ENCODE data around the gene MKLN1.

The MKLN1 gene

GRCh38 chr7:131489196-131489595, 161.5 kb downstream of the MKLN1 start:
- DNase-seq (ENCODE audit: low read depth, low spot score): no peak
- in situ Hi-C loops (cut with HindIII; ENCODE audit: low sequenced_read_pairs): no loop called here
- no peak overlapping the region for H3K4me3 ChIP-seq (ENCODE audit: low read depth, low read length)
- TF ChIP-seq CTCF (IDR thresholded peaks at IDR 0.05; ENCODE audit: low read depth, low read length): no peak

GRCh38 chr7:131489881-131490280, 162.2 kb downstream of the MKLN1 start:
- H3K4me3 ChIP-seq (ENCODE audit: low read depth, low read length): no peak overlapping the region
- no peak for TF ChIP-seq CTCF (IDR thresholded peaks at IDR 0.05; ENCODE audit: low read depth, low read length)
- in situ Hi-C loops (cut with HindIII; ENCODE audit: low sequenced_read_pairs): no loop called here
- DNase-seq (ENCODE audit: low read depth, low spot score): no peak

GRCh38 chr7:131493081-131493480, 165.4 kb downstream of the MKLN1 start:
- no peak for DNase-seq (ENCODE audit: low read depth, low spot score)
- no peak for TF ChIP-seq CTCF (IDR thresholded peaks at IDR 0.05; ENCODE audit: low read depth, low read length)
- in situ Hi-C loops (cut with HindIII; ENCODE audit: low sequenced_read_pairs): no loop called here
- no peak overlapping the region for H3K4me3 ChIP-seq (ENCODE audit: low read depth, low read length)

- H3K4me3 ChIP-seq (ENCODE audit: low read depth, low read length): no peak overlapping the region
- DNase-seq (ENCODE audit: low read depth, low spot score): no peak
- no peak for TF ChIP-seq CTCF (IDR thresholded peaks at IDR 0.05; ENCODE audit: low read depth, low read length)
- in situ Hi-C loops (cut with HindIII; ENCODE audit: low sequenced_read_pairs): no loop called here
Measured at GRCh38 chr7:131493581-131493980, 165.9 kb downstream of the MKLN1 start.

- no peak for DNase-seq (ENCODE audit: low read depth, low spot score)
- no peak for TF ChIP-seq CTCF (IDR thresholded peaks at IDR 0.05; ENCODE audit: low read depth, low read length)
- H3K4me3 ChIP-seq (ENCODE audit: low read depth, low read length): no peak overlapping the region
- in situ Hi-C loops (cut with HindIII; ENCODE audit: low sequenced_read_pairs): no loop called here
Measured at GRCh38 chr7:131494182-131494581, 166.5 kb downstream of the MKLN1 start.

- in situ Hi-C loops (cut with HindIII; ENCODE audit: low sequenced_read_pairs): no loop called here
- no peak for DNase-seq (ENCODE audit: low read depth, low spot score)
- TF ChIP-seq CTCF (IDR thresholded peaks at IDR 0.05; ENCODE audit: low read depth, low read length): no peak
- H3K4me3 ChIP-seq (ENCODE audit: low read depth, low read length): no peak overlapping the region
Measured at GRCh38 chr7:131495669-131496498, 168.2 kb downstream of the MKLN1 start.
